Activated CD8-positive, alpha-beta memory T cell treated with anti-CD3 and anti-CD28 coated beads, Interleukin-2, amount 50 U/mL, for 24 hours (primary cell): ENCODE data around the gene TIA1.
"Not testable (repeated sequence)": the region's sequence is repeated elsewhere in the genome, so short reads cannot be mapped to it uniquely, and the experiment has no call there.

ENCODE experiments used
- DNase-seq: peaks from one replicate; pipeline ENCODE4 v3.0.0-alpha.2; 2020; ENCODE audit errors: extremely low read depth

The TIA1 gene

DNA sequence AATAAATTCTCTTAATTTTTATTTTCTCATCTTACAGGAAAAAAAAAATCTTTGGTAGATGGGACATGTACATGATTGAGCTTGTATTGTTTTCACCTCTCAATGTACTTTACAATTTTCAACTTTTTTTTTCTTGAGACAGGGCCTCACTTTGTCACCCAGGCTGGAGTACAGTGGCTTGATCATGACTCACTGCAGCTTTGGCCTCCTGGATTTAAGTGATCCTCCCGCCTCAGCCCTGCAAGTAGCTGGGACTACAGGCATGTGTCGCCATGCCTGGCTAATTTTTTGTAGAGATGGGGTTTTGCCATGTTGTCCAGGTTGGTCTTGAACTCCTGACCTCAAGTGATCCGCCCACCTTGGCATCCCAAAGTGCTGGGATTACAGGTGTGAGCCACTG lies 25.1 kb downstream of the TIA1 start:
- DNase-seq, result not testable (repeated sequence)

DNA sequence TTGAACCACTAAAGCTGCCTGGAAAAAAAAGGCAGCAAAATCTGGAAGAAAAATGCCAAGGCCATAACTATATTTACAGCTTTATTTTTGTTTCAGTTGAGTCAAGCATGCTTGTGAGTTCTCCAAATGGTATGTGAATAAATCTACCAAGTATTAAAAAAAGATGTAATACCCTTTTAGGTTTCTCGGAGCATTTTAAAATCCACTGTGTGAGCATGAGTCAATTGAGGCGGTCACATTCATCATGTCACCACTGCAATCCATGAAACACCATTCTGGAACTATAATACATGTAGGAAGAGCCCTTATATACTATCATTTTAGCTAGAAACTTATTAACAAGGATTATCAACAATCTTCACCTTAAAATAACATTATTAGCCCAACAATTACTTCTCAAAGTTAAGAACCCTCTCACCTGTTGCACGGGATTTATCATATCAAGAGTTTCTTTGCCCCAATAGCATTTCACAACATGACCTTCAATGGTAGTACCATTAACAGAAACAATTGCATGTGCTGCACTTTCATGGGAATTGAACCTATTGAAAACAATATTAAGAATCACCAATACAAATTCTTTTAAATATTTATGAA lies 33.4 kb downstream of the TIA1 start:
- DNase-seq, result no peak

DNA sequence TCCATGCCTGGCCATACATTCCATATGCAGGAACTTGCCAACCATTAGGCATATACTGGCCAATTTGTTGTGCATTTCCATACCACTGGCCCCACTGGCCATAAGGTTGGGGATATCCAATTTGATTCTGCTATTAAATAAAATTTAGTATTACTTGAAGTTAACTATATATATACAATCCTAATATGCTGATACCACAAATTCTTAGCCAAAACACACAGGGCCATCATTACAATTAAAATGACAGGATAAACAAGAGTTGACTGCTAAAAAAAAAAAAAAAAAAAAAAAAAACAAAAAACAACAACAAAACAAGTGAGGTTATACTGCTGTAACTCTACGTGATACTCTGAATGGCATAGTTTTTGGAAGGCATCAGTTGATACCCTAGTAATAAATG lies 34.1 kb downstream of the TIA1 start:
- DNase-seq, result no peak

- DNase-seq, result no peak
These were observed 36.0 kb downstream of the TIA1 start for GRCh38 chr2:70212298-70212932.

GRCh38 chr2:70211595-70211994 lies 36.8 kb downstream of the TIA1 start:
- DNase-seq, result no peak

DNA sequence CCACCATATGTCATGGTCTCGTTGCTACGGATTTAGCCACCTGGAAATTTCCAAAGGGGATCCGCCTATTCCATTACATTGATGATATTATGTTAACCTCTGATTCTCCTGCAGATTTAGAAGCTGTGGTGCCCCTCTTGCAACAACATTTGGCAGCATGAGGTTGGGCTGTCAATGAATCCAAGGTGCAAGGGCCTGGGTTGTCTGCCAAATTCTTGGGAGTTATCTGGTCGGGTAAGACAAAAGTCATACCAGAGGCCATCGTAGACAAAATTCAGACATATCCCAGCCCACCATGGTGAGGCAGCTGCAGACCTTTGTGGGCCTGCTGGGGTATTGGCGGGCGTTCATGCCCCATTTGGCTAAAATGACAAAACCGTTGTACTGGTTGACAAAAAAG lies 44.0 kb downstream of the TIA1 start:
- no peak for DNase-seq

- DNase-seq, result no peak
These were observed 45.3 kb downstream of the TIA1 start for GRCh38 chr2:70203086-70203485.

- DNase-seq, result no peak
These were observed 46.1 kb downstream of the TIA1 start for GRCh38 chr2:70202236-70202806.

GRCh38 chr2:70201831-70202230 lies 46.6 kb downstream of the TIA1 start:
- no peak for DNase-seq

GRCh38 chr2:70201225-70201768 lies 47.1 kb downstream of the TIA1 start:
- DNase-seq, result no peak

GRCh38 chr2:70199320-70199864 lies 49.0 kb downstream of the TIA1 start:
- no peak for DNase-seq

DNA sequence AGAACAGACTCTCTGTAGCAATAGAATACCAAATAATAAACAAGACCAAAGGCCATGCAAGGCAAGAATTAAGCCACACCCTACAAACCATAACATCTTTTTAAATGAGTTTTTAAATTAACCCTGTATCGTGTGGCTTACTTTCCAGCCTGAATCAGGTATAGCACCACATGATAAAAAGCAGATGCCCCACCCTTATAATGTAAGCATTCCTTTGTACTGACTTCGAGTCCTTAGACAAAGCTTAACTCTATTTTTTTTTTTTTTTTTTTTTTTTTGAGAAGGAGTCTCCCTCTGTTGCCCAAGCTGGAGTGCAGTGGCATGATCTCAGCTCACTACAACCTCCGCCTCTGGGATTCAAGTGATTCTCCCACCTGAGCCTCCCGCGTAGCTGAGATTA lies 55.9 kb downstream of the TIA1 start:
- no peak for DNase-seq

DNA sequence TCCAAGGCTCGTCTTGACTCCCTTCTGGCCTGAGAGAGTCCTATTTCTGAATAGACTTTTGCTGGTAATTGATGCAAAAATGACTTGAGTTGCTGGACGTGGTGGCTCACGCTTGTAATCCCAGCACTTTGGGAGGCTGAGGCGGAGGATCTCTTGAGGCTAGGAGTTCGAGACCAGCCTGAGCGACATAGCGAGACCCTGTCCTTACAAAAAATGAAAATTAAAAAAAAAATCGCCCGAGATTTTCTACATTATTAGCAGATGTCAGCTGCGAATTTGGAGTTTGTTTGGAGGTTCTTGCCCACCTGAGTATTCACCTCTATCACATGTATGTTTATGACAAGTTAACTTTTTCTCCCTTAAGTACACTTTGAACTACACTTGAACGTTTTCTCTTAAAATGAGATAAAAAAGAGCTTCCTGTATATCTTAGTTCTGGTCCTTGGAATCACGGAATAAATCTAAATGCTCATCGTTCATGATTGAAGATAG lies 57.1 kb downstream of the TIA1 start:
- no peak for DNase-seq

GRCh38 chr2:70190418-70191243 lies 57.8 kb downstream of the TIA1 start, which contains the start of gene C2orf42:
Gene C2orf42 (minus strand): TSS chr2:70191019. CDS start chr2:70181985, 9,034 bp downstream.
- peak; percentile 96 for DNase-seq

GRCh38 chr2:70188460-70188859 lies 60.0 kb downstream of the TIA1 start:
- no peak for DNase-seq

- not testable (repeated sequence) for DNase-seq
These were observed 61.3 kb downstream of the TIA1 start for GRCh38 chr2:70187170-70187569.

- DNase-seq, result no peak
These were observed 65.7 kb downstream of the TIA1 start for GRCh38 chr2:70182689-70183088.

DNA sequence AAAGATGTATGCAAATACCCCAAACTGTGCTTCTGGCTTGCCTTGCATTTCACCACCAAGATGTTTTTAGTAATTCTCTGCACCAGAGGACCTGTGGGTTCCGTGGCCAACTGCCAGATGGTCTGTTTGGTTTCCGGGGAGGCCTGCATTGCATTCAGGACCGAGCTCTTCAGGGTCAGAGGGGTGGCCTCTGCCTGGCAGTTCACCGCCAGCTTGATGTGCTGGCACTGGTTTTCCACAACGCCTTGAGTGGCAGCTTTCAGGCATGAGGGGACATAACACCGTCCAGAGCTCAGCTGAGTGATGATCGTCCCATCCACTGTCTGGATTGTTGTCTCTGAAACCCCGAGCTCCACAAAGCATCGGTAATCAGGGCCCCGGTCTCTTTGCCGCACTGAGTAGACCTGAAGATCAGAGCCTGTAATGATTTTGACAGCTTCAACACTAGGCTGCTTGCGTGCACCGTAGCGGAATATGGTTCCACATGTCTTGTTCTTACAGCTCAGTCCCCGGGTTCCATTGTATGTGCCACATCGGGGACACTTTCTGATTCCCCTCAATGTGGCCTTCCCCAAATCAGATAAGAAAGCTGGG lies 67.0 kb downstream of the TIA1 start:
- no peak for DNase-seq

DNA sequence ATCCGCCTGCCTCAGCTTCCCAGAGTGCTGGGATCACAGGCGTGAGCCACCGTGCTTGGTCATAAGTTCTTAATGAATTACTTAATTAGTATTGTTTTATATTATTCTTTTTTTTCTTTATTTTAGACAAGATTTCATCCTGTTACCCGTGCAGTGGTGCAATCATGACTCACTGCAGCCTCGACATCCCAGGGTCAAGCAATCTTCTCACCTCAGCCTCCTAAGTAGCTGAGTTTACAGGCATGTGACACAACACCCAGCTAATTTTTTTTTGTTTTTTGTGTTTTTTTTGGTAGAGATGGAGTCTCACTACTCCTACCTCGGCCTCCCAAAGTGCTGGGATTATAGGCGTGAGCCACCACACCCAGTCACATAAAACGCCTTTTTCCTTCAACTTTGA lies 74.9 kb downstream of the TIA1 start:
- DNase-seq, result no peak

DNA sequence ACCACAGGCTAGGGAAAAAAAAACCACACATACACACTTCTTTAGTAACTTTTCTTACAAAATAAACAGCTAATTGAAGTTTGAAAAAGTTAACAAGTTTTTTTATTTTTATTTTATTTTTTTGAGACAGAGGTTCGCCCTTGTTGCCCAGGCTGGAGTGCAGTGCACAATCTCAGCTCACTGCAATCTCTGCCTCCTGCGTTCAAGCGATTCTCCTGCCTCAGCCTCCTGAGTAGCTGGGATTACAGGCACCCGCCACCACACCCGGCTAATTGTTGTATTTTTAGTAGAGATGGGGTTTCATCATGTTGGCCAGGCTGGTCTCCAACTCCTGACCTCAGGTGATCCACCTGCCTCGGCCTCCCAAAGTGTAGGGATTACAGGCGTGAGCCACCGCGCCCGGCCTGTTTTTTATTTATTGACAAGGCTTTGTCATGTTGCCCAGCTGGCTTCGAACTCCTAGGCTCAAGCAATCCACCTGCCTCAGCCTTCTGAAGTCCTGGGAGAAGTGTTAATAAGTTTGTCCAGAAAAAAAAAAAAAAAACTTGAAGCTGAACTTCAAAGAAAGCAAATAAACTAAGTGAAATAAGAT lies 78.7 kb downstream of the TIA1 start:
- not testable (repeated sequence) for DNase-seq

- DNase-seq, result no peak
These were observed 87.3 kb downstream of the TIA1 start for GRCh38 chr2:70161069-70161534.
